Spleen (tissue), 7 donors: ENCODE data around the gene ZNF503.

Experiments used
- POLR2A ChIP-seq, 3 donors: fragments of 450-650 bp; IDR thresholded peaks; one replicate each; pipeline ENCODE4 v1.5.1; 2017; ENCODE audit warnings: antibody characterized with exemption in 3 of 3, mild to moderate bottlenecking in 1 of 3
- POLR2AphosphoS5 ChIP-seq, 3 donors: sonication (generic); formaldehyde crosslinking; IDR thresholded peaks; one replicate each; pipeline ENCODE4 v1.5.1; 2017; ENCODE audit warnings: antibody characterized with exemption in 3 of 3
- TF ChIP-seq, protein P1 (sequence below), 11 experiments: fragments of 200-600 bp in 7 of 11; fragments of 450-650 bp in 4 of 11; sonication (generic) in 4 of 11; IDR thresholded peaks in 8 of 11; conservative IDR thresholded peaks in 3 of 11; 1 replicate in 7 of 11; 2 replicates in 4 of 11; pipeline versions ENCODE4 v1.4.0 to v1.8.0; 2016 to 2021; ENCODE audit warnings: antibody characterized with exemption in 11 of 11, inconsistent platforms in 4 of 11, mild to moderate bottlenecking in 1 of 11
- donor health status: DM: no; HTN: no; CAD: no; lungs with moderate emphysema.
- donor health status: DM: no; HTN: no; CAD: no.
- donor health status: DM: no; HTN: no; CAD: no.

DNA sequence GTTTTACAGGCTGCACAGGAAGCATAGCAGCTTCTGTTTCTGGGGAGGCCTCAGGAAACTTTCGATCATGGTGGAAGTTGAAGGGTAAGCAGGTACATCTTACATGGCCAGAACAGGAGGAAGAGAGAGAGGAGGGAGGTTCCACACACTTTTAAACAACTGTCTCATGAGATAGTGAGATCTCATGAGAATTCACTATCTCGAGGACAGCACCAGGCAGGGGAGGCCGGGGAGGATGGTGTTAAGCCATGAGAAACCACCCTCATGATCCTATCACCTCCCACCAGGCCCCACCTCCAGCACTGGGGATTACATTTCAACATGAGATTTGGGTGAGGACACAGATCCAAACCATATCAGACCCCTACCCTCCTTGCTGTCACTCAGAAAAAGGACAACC is 23.7 kb downstream of the ZNF503 start:
- TF ChIP-seq, protein P1, sequence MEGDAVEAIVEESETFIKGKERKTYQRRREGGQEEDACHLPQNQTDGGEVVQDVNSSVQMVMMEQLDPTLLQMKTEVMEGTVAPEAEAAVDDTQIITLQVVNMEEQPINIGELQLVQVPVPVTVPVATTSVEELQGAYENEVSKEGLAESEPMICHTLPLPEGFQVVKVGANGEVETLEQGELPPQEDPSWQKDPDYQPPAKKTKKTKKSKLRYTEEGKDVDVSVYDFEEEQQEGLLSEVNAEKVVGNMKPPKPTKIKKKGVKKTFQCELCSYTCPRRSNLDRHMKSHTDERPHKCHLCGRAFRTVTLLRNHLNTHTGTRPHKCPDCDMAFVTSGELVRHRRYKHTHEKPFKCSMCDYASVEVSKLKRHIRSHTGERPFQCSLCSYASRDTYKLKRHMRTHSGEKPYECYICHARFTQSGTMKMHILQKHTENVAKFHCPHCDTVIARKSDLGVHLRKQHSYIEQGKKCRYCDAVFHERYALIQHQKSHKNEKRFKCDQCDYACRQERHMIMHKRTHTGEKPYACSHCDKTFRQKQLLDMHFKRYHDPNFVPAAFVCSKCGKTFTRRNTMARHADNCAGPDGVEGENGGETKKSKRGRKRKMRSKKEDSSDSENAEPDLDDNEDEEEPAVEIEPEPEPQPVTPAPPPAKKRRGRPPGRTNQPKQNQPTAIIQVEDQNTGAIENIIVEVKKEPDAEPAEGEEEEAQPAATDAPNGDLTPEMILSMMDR (IDR thresholded peaks at IDR 0.05 in 8 of 11, conservative IDR thresholded peaks at IDR 0.05 in 3 of 11), result no peak
- TF ChIP-seq POLR2AphosphoS5 (IDR thresholded peaks at IDR 0.05) (no peak), POLR2A (IDR thresholded peaks at IDR 0.05) (no peak)
